Right renal pelvis (tissue), 4 donors: ENCODE results near the gene TMED1. TPM values are rescaled to one million over a fixed set of nuclear protein-coding genes. Genes with fewer than 3 reads are reported as not detected.

Source experiments
- polyA plus RNA-seq, 4 donors: library from polyadenylated mRNA; unstranded; fragments of 120-200 nt; gene quantifications; one replicate each; pipeline ENCODE4 v1.2.1, GENCODE V29; 2013; ENCODE audit not compliant: insufficient read length in 4 of 4

Gene TMED1
- polyA plus RNA-seq, 4 donors, result 42.8 to 73.6 (median 52.2) TPM

Other genes starting within 250 kb of the TMED1 start
- 10 to 100 TPM; 43.0 to 56.7 (median 47.6) TPM for gene AP1M2, start 248.9 kb downstream of the TMED1 start, polyA plus RNA-seq
- 100 to 1,000 TPM; 200 to 221 (median 213) TPM for gene SLC44A2, start 210.7 kb downstream of the TMED1 start, polyA plus RNA-seq
- gene ILF3, start 181.9 kb downstream of the TMED1 start, polyA plus RNA-seq, result 100 to 1,000 TPM; 275 to 291 (median 278) TPM
- gene QTRT1, start 134.8 kb downstream of the TMED1 start, polyA plus RNA-seq, result 10 to 100 TPM; 42.4 to 67.3 (median 46.2) TPM
- 100 to 1,000 TPM; 130 to 145 (median 136) TPM for gene DNM2, start 118.1 kb downstream of the TMED1 start, polyA plus RNA-seq
- gene C19orf38, start 12.2 kb upstream of the TMED1 start, polyA plus RNA-seq, result 1 to 10 TPM; 1.5 to 2.3 (median 2.0) TPM
- gene CARM1, start 35.3 kb upstream of the TMED1 start, polyA plus RNA-seq, result 10 to 100 TPM; 42.5 to 58.2 (median 45.3) TPM
- gene YIPF2, start 92.4 kb upstream of the TMED1 start, polyA plus RNA-seq, result 10 to 100 TPM; 40.1 to 57.4 (median 42.0) TPM
- gene TIMM29, start 92.6 kb upstream of the TMED1 start, polyA plus RNA-seq, result 10 to 100 TPM; 23.3 to 29.0 (median 25.3) TPM
- 100 to 1,000 TPM; 132 to 157 (median 147) TPM for gene SMARCA4, start 124.8 kb upstream of the TMED1 start, polyA plus RNA-seq